ENCODE measurements around the gene TTC28. TPM values are rescaled to one million over a fixed set of nuclear protein-coding genes. Genes with fewer than 3 reads are reported as not detected.

TTC28 gene
- total RNA-seq, 1 experiment from 2014 or later = 0.12 TPM

GRCh38 chr22:28593299-28593698, 86.3 kb downstream of the TTC28 start (continued):
- TF ChIP-seq EZH2phosphoT487 (IDR thresholded peaks at IDR 0.05; ENCODE audit: borderline replicate concordance) (no peak), SRF (IDR thresholded peaks at IDR 0.05; ENCODE audit: low read depth) (no peak), EZH2 (IDR thresholded peaks at IDR 0.05) (no peak), JUND (IDR thresholded peaks at IDR 0.05) (no peak)

GRCh38 chr22:28589102-28589750, 90.4 kb downstream of the TTC28 start:
- ATAC-seq = no peak
- Histone ChIP-seq H4K20me1 (ENCODE audit: insufficient read depth) (no peaks in the 10 kb centered on the region), H3K36me3 (ENCODE audit: control insufficient read depth in 1 of 2, insufficient read depth in 2 of 2, low read length in 2 of 2) (no peaks in the 10 kb centered on the region), H3K79me2 (ENCODE audit: insufficient read depth, low read length) (no peaks in the 10 kb centered on the region), H2AFZ (ENCODE audit: low read depth, low read length, poor library complexity, severe bottlenecking) (no peak overlapping the region), H3K4me3 (replicated peaks in 1 of 2; ENCODE audit: low read depth in 1 of 2, low read length in 2 of 2) (no peak overlapping the region), H3K9ac (ENCODE audit: low read length) (no peak overlapping the region), H3K9me2 (ENCODE audit: insufficient read depth) (no peaks in the 10 kb centered on the region), H3K27me3 (ENCODE audit: insufficient read depth, low read length) (0 out of 2 replicates have a peak, but pooled peaks cover 1% of the 10 kb centered on the region), H3K27ac (ENCODE audit: low read depth, low read length) (no peak overlapping the region), H3K4me1 (ENCODE audit: control insufficient read depth in 1 of 2, insufficient read depth in 2 of 2, low read length in 2 of 2) (no peaks in the 10 kb centered on the region), H3K4me2 (ENCODE audit: low read length) (no peak overlapping the region), H3K9me3 (ENCODE audit: control insufficient read depth in 1 of 2, insufficient read depth in 1 of 2, low read depth in 1 of 2, low read length in 2 of 2) (no peaks in the 10 kb centered on the region)
- intact Hi-C loops (cut with micrococcal nuclease) = no loop called here
- no peak for DNase-seq (ENCODE audit: low read depth, low spot score)
- no peak for TF ChIP-seq CEBPB (IDR thresholded peaks at IDR 0.05; ENCODE audit: low read depth)
- TF ChIP-seq ATF3 (IDR thresholded peaks at IDR 0.05) = no peak
- TF ChIP-seq SIN3A (IDR thresholded peaks at IDR 0.05; ENCODE audit: low read depth) = no peak
- no peak for TF ChIP-seq REST (IDR thresholded peaks at IDR 0.05; ENCODE audit: low read depth)
- no peak for TF ChIP-seq POLR2AphosphoS5 (IDR thresholded peaks at IDR 0.05; ENCODE audit: low read depth, low read length)
- no peak for TF ChIP-seq YY1 (IDR thresholded peaks at IDR 0.05; ENCODE audit: extremely low read depth, insufficient replicate concordance, low read depth, low read length)
- TF ChIP-seq JUND (IDR thresholded peaks at IDR 0.05) = no peak
- no peak for TF ChIP-seq POLR2A (IDR thresholded peaks at IDR 0.05; ENCODE audit: borderline replicate concordance, extremely low read depth, insufficient read depth, insufficient read length)
- TF ChIP-seq MAX (IDR thresholded peaks at IDR 0.05) = no peak
- TF ChIP-seq SRF (IDR thresholded peaks at IDR 0.05; ENCODE audit: low read depth) = no peak
- TF ChIP-seq ELF1 (IDR thresholded peaks at IDR 0.05; ENCODE audit: borderline replicate concordance, low read depth) = no peak
- no peak for TF ChIP-seq EZH2 (IDR thresholded peaks at IDR 0.05)
- no peak for TF ChIP-seq ZNF274 (IDR thresholded peaks at IDR 0.05; ENCODE audit: low read depth, low read length)
- no peak for TF ChIP-seq ZFX (IDR thresholded peaks at IDR 0.05)
- no peak for TF ChIP-seq SP1 (IDR thresholded peaks at IDR 0.05; ENCODE audit: low read depth)
- ChIA-PET RAD21 (ENCODE audit: low non-redundant PET in 1 of 2, low total read pairs in 2 of 2, uncharacterized antibody in 2 of 2, unreplicated experiment in 2 of 2) (no interaction called here), POLR2A (no interaction called here), CTCF (interaction anchor here (1.3 kb wide), 1 partner anchor 569 kb away, joined by 3 read pairs; no protein-coding TSS in a partner anchor)
- no TSS peak for BruUV-seq (replicated peaks)
